K562 (cell line): ENCODE data around the gene GINS3. TPM values are rescaled to one million over a fixed set of nuclear protein-coding genes. Genes with fewer than 3 reads are reported as not detected.

Experiments used
- ATF7 ChIP-seq: fragments of 450-650 bp; IDR thresholded peaks from 2 replicates; pipeline ENCODE4 v1.7.1; 2014; ENCODE audit warnings: mild to moderate bottlenecking, moderate library complexity
- CBFB ChIP-seq: sonication (generic); formaldehyde crosslinking; IDR thresholded peaks from 2 replicates; pipeline ENCODE4 v1.4.0; 2020; ENCODE audit warnings: mild to moderate bottlenecking, missing genetic modification reagents
- CBX3 ChIP-seq, 2 experiments: IDR thresholded peaks; 1 replicate in 1 of 2; 2 replicates in 1 of 2; pipeline ENCODE4 v1.6.1; 2012; ENCODE audit warnings: inconsistent platforms in 2 of 2, low read length in 2 of 2, borderline replicate concordance in 1 of 2, control low read depth in 1 of 2
- ESRRA ChIP-seq: fragments of 450-650 bp; IDR thresholded peaks from 2 replicates; pipeline ENCODE4 v1.6.1; 2014; ENCODE audit warnings: low read depth, mild to moderate bottlenecking, moderate library complexity, borderline replicate concordance
- GATAD2A ChIP-seq: fragments of 450-650 bp; IDR thresholded peaks from 2 replicates; pipeline ENCODE4 v1.6.1; 2017
- HIVEP1 ChIP-seq: fragments of 250-450 bp; sonication (Bioruptor Pico); IDR thresholded peaks from 2 replicates; pipeline ENCODE4 v1.4.0; 2020; ENCODE audit warnings: mild to moderate bottlenecking
- HMBOX1 ChIP-seq: sonication (generic); IDR thresholded peaks from 2 replicates; pipeline ENCODE4 v1.6.1; 2016
- HMG20A ChIP-seq: fragments of 450-650 bp; formaldehyde crosslinking; conservative IDR thresholded peaks from 2 replicates; pipeline ENCODE4 v1.4.0; 2020; ENCODE audit warnings: mild to moderate bottlenecking, mixed read lengths
- HMG20B ChIP-seq: fragments of 250-450 bp; sonication (Bioruptor Pico); IDR thresholded peaks from 2 replicates; pipeline ENCODE4 v1.5.0; 2021; ENCODE audit warnings: mild to moderate bottlenecking
- LCOR ChIP-seq: sonication (generic); formaldehyde crosslinking; IDR thresholded peaks from 2 replicates; pipeline ENCODE4 v1.8.0; 2022; ENCODE audit warnings: mild to moderate bottlenecking, missing genetic modification reagents
- MTA3 ChIP-seq: fragments of 450-650 bp; formaldehyde crosslinking; IDR thresholded peaks from 2 replicates; pipeline ENCODE4 v1.6.1; 2017; ENCODE audit warnings: mild to moderate bottlenecking, borderline replicate concordance
- NBN ChIP-seq: fragments of 450-650 bp; IDR thresholded peaks from 2 replicates; pipeline ENCODE4 v1.6.1; 2016; ENCODE audit warnings: low read depth, mild to moderate bottlenecking
- NFE2L1 ChIP-seq: fragments of 450-650 bp; IDR thresholded peaks from 2 replicates; pipeline ENCODE4 v1.6.1; 2016; ENCODE audit warnings: missing genetic modification characterization, low read depth, mild to moderate bottlenecking, missing compliant biosample characterization, moderate library complexity, borderline replicate concordance
- NFRKB ChIP-seq: fragments of 450-650 bp; IDR thresholded peaks from 2 replicates; pipeline ENCODE4 v1.6.1; 2016; ENCODE audit warnings: low read depth
- NR3C1 ChIP-seq: sonication (generic); formaldehyde crosslinking; IDR thresholded peaks from 2 replicates; pipeline ENCODE4 v1.8.1; 2022; ENCODE audit warnings: missing genetic modification reagents
- RBBP5 ChIP-seq: fragments of 200-600 bp; sonication (generic); IDR thresholded peaks from 2 replicates; pipeline ENCODE4 v1.6.1; 2012; ENCODE audit warnings: borderline replicate concordance, mild to moderate bottlenecking, low read length, control low read depth, inconsistent platforms; ENCODE audit not compliant: insufficient read depth, poor library complexity, severe bottlenecking
- SNIP1 ChIP-seq: fragments of 450-650 bp; IDR thresholded peaks from 2 replicates; pipeline ENCODE4 v1.7.1; 2017; ENCODE audit warnings: low read depth, mild to moderate bottlenecking
- SNRNP70 ChIP-seq: fragments of 200-400 bp; formaldehyde crosslinking; optimal IDR thresholded peaks from 2 replicates; pipeline ENCODE3; 2017; ENCODE audit warnings: low read depth, low read length
- THAP12 ChIP-seq: fragments of 250-450 bp; sonication (Bioruptor Pico); IDR thresholded peaks from 2 replicates; pipeline ENCODE4 v1.9.0; 2021; ENCODE audit warnings: mild to moderate bottlenecking, inconsistent platforms
- TSC22D4 ChIP-seq: fragments of 450-650 bp; IDR thresholded peaks from 2 replicates; pipeline ENCODE4 v1.6.1; 2016; ENCODE audit warnings: missing genetic modification characterization, missing biosample characterization, control low read depth
- XRCC3 ChIP-seq: fragments of 450-650 bp; IDR thresholded peaks from 2 replicates; pipeline ENCODE4 v1.6.1; 2017; ENCODE audit warnings: mild to moderate bottlenecking, moderate library complexity
- ZNF239 ChIP-seq: fragments of 250-450 bp; sonication (Bioruptor Pico); IDR thresholded peaks from 2 replicates; pipeline ENCODE4 v1.4.0; 2020; ENCODE audit warnings: mild to moderate bottlenecking
- ZNF24 ChIP-seq: fragments of 450-650 bp; IDR thresholded peaks from 2 replicates; pipeline ENCODE4 v1.6.1; 2016
- ZNF280B ChIP-seq: fragments of 250-450 bp; sonication (Bioruptor Pico); IDR thresholded peaks from 2 replicates; pipeline ENCODE4 v1.5.1; 2021; ENCODE audit warnings: mild to moderate bottlenecking
- ZNF431 ChIP-seq: sonication (generic); formaldehyde crosslinking; IDR thresholded peaks from 2 replicates; pipeline ENCODE4 v1.8.0; 2022; ENCODE audit warnings: mild to moderate bottlenecking, missing genetic modification reagents
- ZNF445 ChIP-seq: fragments of 250-450 bp; sonication (Bioruptor Pico); IDR thresholded peaks from 2 replicates; pipeline ENCODE4 v1.4.0; 2020; ENCODE audit warnings: low read depth, mild to moderate bottlenecking, moderate library complexity
- polyA plus RNA-seq, 8 experiments: library from polyadenylated mRNA; depleted of rRNA in 4 of 8; stranded (reverse) in 5 of 8; unstranded in 3 of 8; fragments of >200 nt; fragmentation: Nextera tagmentation in 2 of 8; fragmentation: Illumina TruSeq in 1 of 8; extraction: Ambion mirVana in 2 of 8; extraction: Trizol in 1 of 8; gene quantifications; 2 replicates each; pipeline versions ENCODE4 v1.2.1 to v1.2.3, GENCODE V29; 2011 to 2014; ENCODE audit warnings: inconsistent platforms in 1 of 8, missing spikeins in 1 of 8
- total RNA-seq, 7 experiments: library from RNA; depleted of rRNA in 6 of 7; stranded (reverse); fragments of >200 nt in 6 of 7; fragmentation: Illumina TruSeq in 2 of 7; extraction: Trizol in 2 of 7; gene quantifications; 2 replicates each; pipeline versions ENCODE4 v1.2.1 to v1.2.3, GENCODE V29; 2011 to 2021; ENCODE audit warnings: low replicate concordance in 1 of 7

The GINS3 gene
- total and polyA plus RNA-seq, 9 of the 15 experiments (the other 6 are each of a cell fraction or from before 2014, with no cell fraction given), result 17.8 to 31.9 (median 25.4) TPM

- TF ChIP-seq THAP12 (CRISPR knock-in tag) (0 out of 2 replicates have a peak, but pooled peaks have one; percentile 45), ZNF24 (0 out of 2 replicates have a peak, but pooled peaks have one; percentile 8), MTA3 (peak; percentile 48; the same call in 1 of the 2 replicates), NR3C1 (no peak), TSC22D4 (no peak), ZNF431 (no peak), XRCC3 (no peak), ESRRA (no peak; the same call in 1 of the 2 replicates), LCOR (peak; percentile 86), HIVEP1 (CRISPR knock-in tag) (no peak), GATAD2A (no peak), NBN (peak; percentile 70), ZNF280B (CRISPR knock-in tag) (no peak), SNRNP70 (no peak), NFRKB (peak; percentile 85), HMG20B (CRISPR knock-in tag) (no peak), ZNF445 (CRISPR knock-in tag) (no peak), NFE2L1 (no peak), ATF7 (peak; percentile 40; the same call in 1 of the 2 replicates), HMG20A (CRISPR knock-in tag) (no peak), HMBOX1 (no peak), ZNF239 (CRISPR knock-in tag) (no peak), CBFB (CRISPR knock-in tag) (peak; percentile 53; the same call in 1 of the 2 replicates), RBBP5 (peak; percentile 95), CBX3 (IDR thresholded peaks at IDR 0.05; ENCODE audit: borderline replicate concordance in 1 of 2, low read length in 2 of 2) (peak in 1 of 2 experiments; percentile 82; a peak in 1 of 3 replicates), SNIP1 (no peak)
Measured at GRCh38 chr16:58392215-58393137, at the start of gene GINS3 (continued).
